ENCODE measurements around the gene ALPL. TPM values are rescaled to one million over a fixed set of nuclear protein-coding genes. Genes with fewer than 3 reads are reported as not detected.

The ALPL gene
- total and polyA plus RNA-seq, 10 of the 15 experiments (the other 5 are each of a cell fraction or from before 2014, with no cell fraction given), result 0.07 to 0.59 (median 0.31) TPM; not detected in 2

DNA sequence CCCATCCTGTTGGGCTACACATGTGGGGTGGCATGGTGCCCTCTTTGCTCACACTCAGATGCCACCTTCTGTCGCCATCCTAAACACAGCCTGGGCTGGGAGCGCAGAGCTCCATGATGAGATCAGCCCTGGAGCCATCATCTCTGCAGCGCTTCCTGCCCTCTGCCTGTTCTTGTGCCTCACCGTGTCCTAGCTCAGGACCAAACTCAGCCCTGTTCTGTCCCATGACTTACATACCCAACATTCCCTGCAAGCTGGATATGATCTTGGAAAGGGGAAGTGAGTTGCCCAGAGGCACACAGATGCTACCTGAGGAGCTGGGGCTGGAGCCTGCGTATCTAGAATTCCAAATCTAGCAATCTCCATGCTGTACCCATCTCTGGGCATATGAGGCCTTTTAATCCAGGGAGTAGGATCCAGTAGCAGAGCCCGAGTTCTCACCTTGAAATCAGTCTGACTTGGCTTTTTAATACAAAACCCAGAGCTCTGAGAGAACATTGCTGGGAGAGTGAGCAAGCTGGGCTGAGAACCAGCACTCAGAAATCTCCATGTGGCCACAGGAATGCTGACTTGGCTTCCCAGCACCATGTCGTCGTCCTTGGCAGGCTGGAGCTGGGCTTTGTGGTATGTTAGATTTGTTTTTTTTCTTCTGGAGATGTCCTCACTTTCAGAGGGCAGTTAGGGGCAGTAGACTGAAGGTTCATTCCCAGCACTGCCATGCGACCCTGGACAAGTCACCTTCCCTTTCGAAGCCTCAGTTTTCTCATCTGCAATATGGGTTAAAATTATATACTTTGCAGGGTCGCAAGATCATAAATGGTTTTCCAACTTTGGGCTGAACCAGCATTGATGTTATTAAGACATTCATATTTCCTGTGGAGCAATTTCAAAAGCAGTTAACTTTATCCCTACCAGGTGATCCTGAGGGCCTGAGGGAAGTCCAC lies 2.6 kb downstream of the ALPL start:
- in situ Hi-C loops (cut with MboI) (no loop called here), intact Hi-C loops (cut with micrococcal nuclease; ENCODE audit: unreplicated experiment) (loop anchor here (5.0 to 10.0 kb wide), 2 partner anchors 75 to 143 kb away; no protein-coding TSS in a partner anchor)
- BruUV-seq (replicated peaks), result no TSS peak
- ChIA-PET CTCF (interaction anchor here (0.6 to 14.7 kb wide), 5 partner anchors 18 to 295 kb away, joined by 3 to 327 read pairs (median 3); no protein-coding TSS in a partner anchor), SMC1A (ENCODE audit: uncharacterized antibody, unreplicated experiment) (interaction anchor here (0.5 to 18.6 kb wide), 4 partner anchors 18 to 937 kb away, joined by 3 to 326 read pairs (median 4); no protein-coding TSS in a partner anchor), RAD21 (ENCODE audit: unreplicated experiment) (interaction anchor here (1.1 to 9.8 kb wide), 3 partner anchors 15 to 23 kb away, joined by 3 to 109 read pairs (median 3); no protein-coding TSS in a partner anchor), POLR2A (interaction anchor here (0.9 to 1.0 kb wide), 2 partner anchors 9 to 14 kb away, joined by 3 to 4 read pairs; no protein-coding TSS in a partner anchor)
- Histone ChIP-seq H3K27ac (ENCODE audit: control insufficient read depth, insufficient read depth) (no peak overlapping the region), H3K27me3 (replicated peaks in 1 of 2; ENCODE audit: control insufficient read depth in 2 of 2, insufficient read depth in 2 of 2, low read length in 1 of 2) (peaks cover 0 to 14% of the 10 kb centered on the region in 2 experiments), H4K20me1 (ENCODE audit: control insufficient read depth, insufficient read depth) (no peaks in the 10 kb centered on the region), H3K9me3 (replicated peaks; ENCODE audit: control insufficient read depth, insufficient read depth, low read length) (no peaks in the 10 kb centered on the region), H3K4me2 (ENCODE audit: control insufficient read depth, insufficient read depth) (no peak overlapping the region), H3K9ac (ENCODE audit: control insufficient read depth, insufficient read depth, low read length) (no peak overlapping the region), H3K4me1 (ENCODE audit: control insufficient read depth, insufficient read depth, low read length) (peaks cover 14% of the 10 kb centered on the region), H3K36me3 (ENCODE audit: control insufficient read depth in 2 of 2, insufficient read depth in 2 of 2, low read length in 1 of 2) (no peaks in the 10 kb centered on the region), H3K79me2 (ENCODE audit: control insufficient read depth, insufficient read depth, low read length) (no peaks in the 10 kb centered on the region), H3K4me3 (no peak overlapping the region), H2AFZ (ENCODE audit: control insufficient read depth, low read depth, low read length) (no peak overlapping the region)
- TF ChIP-seq CREM (IDR thresholded peaks at IDR 0.05; ENCODE audit: low read depth), result no peak
- TF ChIP-seq PAX8 (IDR thresholded peaks at IDR 0.05), result no peak
- TF ChIP-seq, protein P1, sequence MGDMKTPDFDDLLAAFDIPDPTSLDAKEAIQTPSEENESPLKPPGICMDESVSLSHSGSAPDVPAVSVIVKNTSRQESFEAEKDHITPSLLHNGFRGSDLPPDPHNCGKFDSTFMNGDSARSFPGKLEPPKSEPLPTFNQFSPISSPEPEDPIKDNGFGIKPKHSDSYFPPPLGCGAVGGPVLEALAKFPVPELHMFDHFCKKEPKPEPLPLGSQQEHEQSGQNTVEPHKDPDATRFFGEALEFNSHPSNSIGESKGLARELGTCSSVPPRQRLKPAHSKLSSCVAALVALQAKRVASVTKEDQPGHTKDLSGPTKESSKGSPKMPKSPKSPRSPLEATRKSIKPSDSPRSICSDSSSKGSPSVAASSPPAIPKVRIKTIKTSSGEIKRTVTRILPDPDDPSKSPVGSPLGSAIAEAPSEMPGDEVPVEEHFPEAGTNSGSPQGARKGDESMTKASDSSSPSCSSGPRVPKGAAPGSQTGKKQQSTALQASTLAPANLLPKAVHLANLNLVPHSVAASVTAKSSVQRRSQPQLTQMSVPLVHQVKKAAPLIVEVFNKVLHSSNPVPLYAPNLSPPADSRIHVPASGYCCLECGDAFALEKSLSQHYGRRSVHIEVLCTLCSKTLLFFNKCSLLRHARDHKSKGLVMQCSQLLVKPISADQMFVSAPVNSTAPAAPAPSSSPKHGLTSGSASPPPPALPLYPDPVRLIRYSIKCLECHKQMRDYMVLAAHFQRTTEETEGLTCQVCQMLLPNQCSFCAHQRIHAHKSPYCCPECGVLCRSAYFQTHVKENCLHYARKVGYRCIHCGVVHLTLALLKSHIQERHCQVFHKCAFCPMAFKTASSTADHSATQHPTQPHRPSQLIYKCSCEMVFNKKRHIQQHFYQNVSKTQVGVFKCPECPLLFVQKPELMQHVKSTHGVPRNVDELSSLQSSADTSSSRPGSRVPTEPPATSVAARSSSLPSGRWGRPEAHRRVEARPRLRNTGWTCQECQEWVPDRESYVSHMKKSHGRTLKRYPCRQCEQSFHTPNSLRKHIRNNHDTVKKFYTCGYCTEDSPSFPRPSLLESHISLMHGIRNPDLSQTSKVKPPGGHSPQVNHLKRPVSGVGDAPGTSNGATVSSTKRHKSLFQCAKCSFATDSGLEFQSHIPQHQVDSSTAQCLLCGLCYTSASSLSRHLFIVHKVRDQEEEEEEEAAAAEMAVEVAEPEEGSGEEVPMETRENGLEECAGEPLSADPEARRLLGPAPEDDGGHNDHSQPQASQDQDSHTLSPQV (IDR thresholded peaks at IDR 0.05), result no peak
- no peak for TF ChIP-seq SMC3 (IDR thresholded peaks at IDR 0.05; ENCODE audit: borderline replicate concordance, low read length)
- TF ChIP-seq POLR2AphosphoS2 (IDR thresholded peaks at IDR 0.05; ENCODE audit: low read depth, low read length), result no peak
- TF ChIP-seq ZNF622 (IDR thresholded peaks at IDR 0.05), result no peak
- TF ChIP-seq NR2C2 (IDR thresholded peaks at IDR 0.05; ENCODE audit: borderline replicate concordance, control insufficient read depth, insufficient read length, low read depth), result no peak
- TF ChIP-seq RB1 (IDR thresholded peaks at IDR 0.05; ENCODE audit: borderline replicate concordance), result no peak
- 48% methylated on average over 11 of the region's 11 CpGs for WGBS (ENCODE audit: insufficient coverage, insufficient replicate concordance, low lambda C conversion rate, missing lambda C conversion rate)
- DNase-seq (ENCODE audit: low read depth, low spot score) (no peak), FAIRE-seq (no peak), ATAC-seq (no peak)

Measured in GM12878 (cell line).